Esophagus squamous epithelium (tissue), 4 donors: ENCODE data around the gene PRKN.
"Not testable (repeated sequence)": the region's sequence is repeated elsewhere in the genome, so short reads cannot be mapped to it uniquely, and the experiment has no call there.

Experiments used
- CTCF ChIP-seq, 6 experiments: fragments of 450-650 bp in 4 of 6; fragments of 200-600 bp in 2 of 6; sonication (generic) in 2 of 6; IDR thresholded peaks; one replicate each; pipeline ENCODE4 v1.5.1; 2016 to 2019; ENCODE audit warnings: antibody characterized with exemption in 6 of 6, mild to moderate bottlenecking in 4 of 6, moderate library complexity in 4 of 6
- POLR2A ChIP-seq, 4 donors: fragments of 450-650 bp; IDR thresholded peaks; one replicate each; pipeline ENCODE4 v1.6.1; 2017; ENCODE audit warnings: antibody characterized with exemption in 4 of 4, mild to moderate bottlenecking in 4 of 4, moderate library complexity in 3 of 4

GRCh38 chr6:161496271-161496670 is 1231.3 kb downstream of the PRKN start:
- TF ChIP-seq POLR2A, CTCF (IDR thresholded peaks at IDR 0.05): not testable (repeated sequence)
